NCI-H1092 (cell line): ENCODE measurements around the gene ANKRD7.

Experiments used
- DNase-seq: peaks from one replicate; lab custom pipeline; 2025; lab: John Stamatoyannopoulos, UW

Gene ANKRD7, protein sequence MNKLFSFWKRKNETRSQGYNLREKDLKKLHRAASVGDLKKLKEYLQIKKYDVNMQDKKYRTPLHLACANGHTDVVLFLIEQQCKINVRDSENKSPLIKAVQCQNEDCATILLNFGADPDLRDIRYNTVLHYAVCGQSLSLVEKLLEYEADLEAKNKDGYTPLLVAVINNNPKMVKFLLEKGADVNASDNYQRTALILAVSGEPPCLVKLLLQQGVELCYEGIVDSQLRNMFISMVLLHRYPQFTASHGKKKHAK

DNA sequence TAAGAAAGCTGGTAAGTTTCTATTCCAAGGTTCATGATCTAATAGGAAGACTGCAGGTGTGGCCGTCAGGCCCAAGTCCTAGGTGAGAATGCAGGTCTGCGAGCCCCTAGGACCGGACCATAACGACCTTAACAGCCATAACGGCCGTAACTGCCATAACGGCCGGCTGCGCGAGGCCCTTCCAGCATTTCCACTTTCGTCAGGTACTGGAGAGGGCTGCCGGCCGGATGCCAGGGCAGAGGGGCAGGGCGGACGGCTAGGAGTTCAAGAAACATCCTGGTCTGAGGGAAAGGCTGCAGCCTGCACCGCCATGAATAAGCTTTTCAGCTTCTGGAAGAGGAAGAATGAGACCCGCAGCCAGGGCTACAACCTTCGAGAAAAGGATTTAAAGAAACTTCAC is at the start of gene ANKRD7:
Gene ANKRD7, plus strand, starts transcription at position 184 of the 400 bp plus-strand sequence. Its CDS starts 127 bp downstream, at position 311.
- DNase-seq, result no peak

DNA sequence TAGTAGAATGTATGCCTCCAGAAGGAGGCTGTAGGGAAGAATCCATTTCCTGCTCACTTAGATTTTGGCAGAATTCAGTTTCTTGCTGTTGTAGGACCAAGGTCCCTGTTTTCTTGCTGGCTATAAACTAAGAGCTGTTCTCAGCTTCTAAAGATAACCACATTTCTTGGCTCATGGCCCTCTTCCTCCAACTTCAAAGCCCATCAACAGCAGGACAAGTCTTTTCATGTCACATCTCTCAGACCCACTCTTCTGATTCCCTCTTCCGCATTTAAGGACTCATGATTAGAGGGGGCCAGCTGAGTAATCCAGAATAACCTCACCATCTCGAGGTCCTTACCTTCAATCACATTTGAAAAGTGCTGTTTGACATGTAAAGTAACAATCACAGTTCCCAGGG is 48.8 kb upstream of the ANKRD7 start:
- no peak for DNase-seq

DNA sequence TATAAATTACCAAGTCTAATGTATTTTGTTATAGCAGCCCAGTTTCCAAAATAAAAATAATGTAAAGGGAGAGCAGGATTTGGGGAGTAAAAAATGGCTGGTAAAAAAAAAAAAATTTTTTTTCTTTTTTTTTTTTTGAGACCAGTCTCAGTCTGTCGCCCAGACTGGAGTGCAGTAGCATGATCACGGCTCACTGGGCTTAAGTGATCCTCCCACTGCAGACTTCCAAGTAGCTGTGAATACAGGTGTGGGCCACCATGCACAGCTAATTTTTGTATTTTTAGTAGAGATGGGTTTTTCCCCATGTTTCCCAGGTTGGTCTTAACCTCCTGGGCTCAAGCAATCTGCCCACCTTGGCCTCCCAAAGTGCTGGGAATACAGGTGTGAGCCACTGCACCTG is 45.3 kb upstream of the ANKRD7 start:
- DNase-seq, result no peak

DNA sequence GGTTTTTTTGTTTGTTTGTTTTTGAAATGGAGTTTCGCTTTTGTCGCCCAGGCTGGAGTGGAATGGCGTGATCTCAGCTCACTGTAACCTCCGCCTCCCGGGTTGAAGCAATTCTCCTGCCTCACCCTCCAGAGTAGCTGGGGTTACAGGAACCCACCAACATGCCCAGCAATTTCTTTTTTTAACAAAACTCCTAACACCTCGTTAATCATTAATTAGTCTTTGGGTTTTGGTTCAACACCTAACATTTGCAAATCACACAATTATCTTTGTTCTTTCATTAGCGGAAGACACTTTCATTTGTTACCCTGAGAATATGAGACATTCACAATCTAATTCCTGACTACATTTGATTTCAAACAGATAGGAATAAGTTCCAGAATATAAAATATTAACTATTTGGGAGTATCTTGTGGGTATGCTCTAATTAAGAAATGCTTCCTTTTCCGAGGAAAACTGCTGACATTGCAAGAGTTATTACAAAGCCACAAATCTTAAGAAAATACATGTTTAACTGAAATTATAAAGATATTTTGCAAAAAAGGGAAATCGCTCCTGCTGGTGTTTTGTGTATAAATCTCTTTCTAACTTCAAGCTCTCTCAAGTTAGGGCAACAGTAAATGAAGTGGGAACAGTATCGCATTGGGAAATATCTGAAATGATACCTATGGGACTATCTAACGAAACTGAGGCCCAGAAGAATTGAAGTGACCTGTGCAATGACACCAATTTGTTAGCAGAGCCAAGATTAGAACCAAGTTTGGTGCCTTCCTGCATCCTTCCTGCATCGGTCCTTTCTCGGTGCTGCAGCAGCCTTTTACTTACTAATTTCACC is 41.7 kb upstream of the ANKRD7 start:
- no peak for DNase-seq

GRCh38 chr7:118183428-118183785 is 41.1 kb upstream of the ANKRD7 start:
- DNase-seq, result no peak

- DNase-seq, result peak; percentile 99
Observed at GRCh38 chr7:118183786-118184564, 40.5 kb upstream of the ANKRD7 start, which contains the start of gene LSM8. Gene LSM8 (plus strand): TSS chr7:118184164. CDS start chr7:118184224, 60 bp downstream.

DNA sequence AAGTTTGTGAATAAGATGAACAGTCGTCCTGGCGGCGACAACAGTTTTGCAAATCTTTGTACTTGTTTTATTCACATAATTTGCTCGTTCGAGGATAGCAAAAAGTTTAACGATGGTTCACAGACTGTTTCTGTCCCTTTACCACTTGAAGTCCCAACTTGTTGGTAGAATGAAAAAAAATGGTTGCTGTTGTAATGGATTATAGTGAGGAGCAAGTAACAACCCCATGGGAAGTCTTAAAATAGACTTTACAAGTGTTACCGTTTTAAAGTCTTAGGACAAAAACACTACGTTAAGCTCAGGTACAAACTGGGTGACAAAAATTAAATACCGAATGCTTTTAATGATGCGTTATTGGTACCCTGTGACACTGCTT is 40.0 kb upstream of the ANKRD7 start:
- DNase-seq, result no peak

DNA sequence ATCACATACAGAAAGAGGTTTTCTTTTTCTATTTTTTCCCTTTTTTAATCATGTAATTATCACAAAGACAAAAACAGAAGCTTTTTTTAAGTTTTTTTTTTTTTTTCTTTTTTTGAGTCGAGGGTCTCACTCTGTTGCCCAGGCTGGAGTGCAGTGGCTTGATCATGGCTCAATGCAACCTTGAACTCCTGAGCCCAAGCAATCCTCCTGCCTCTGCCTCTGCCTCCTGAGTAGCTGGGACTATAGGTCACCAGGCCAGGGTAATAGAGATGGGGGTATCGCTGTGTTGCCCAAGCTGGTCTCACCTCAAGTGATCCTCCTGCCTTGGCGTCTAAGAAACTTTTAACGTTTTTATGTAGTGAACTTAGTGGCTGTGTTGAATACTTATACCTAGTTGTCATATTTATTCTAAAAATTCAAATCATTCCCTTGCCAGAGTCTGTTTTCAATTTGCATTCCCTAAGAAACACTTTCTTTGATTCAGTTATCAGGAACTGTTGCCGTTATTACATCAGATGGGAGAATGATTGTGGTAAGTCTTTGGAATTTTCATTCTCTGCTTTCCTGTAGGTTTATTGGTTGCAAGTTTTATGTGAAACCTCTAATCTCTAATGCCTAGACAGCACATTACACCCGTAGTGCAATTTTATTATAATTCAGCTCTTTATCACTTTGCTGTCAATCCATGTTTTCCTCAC is 39.2 kb upstream of the ANKRD7 start:
- no peak for DNase-seq

GRCh38 chr7:118186501-118186900 is 38.0 kb upstream of the ANKRD7 start:
- no peak for DNase-seq

DNA sequence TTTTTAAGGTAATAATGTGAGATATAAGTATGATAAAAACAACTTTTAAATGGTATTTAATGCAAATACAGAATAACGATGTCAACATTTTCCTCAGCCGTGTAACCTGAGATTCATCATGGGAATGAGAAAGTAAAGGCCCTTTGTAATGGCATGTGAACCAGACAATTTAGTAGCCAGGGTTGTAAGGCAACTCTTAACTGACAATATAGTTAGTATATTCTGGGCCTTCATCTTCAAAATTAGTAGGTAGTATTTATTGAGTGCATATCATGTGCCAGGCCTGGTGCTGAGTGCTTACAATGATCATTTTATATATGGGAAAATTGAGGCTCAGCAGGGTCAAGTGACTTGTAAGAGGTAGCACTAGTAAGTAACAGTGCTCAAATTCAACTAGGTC is 29.9 kb upstream of the ANKRD7 start:
- no peak for DNase-seq

DNA sequence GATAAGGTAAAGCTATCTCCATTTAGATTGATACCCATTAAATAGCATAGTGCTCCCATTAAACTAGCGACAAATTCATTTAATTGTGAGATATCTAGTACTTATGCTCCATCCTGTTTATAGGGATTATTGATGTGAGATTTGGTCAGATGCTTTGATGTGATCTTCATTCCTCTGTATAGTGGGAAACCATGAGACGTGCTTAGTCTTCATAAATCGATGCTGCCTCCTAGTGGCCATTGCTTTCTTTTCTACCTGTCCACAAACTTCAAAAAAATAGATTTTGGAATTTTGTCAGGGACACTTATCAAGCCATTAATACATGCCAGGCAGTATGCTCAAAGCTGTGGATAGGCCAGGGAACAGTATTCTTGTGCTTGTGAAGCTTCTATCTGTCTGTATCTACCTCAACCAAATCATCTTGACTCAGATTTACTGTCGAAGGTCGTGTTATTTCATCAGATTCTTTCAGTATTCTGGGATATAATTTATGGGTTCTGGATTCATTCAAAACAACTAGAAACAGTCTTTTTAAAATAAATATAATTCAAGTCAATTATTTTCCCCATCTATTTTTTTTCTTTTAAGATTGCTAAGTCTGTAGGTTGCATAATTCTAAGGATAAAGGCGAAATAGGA is 28.5 kb upstream of the ANKRD7 start:
- DNase-seq, result peak; percentile 56

GRCh38 chr7:118202061-118202460 is 22.4 kb upstream of the ANKRD7 start:
- DNase-seq, result no peak

GRCh38 chr7:118214051-118214832 is 10.3 kb upstream of the ANKRD7 start:
- peak; percentile 94 for DNase-seq

GRCh38 chr7:118214833-118215182 is 9.7 kb upstream of the ANKRD7 start:
- DNase-seq, result no peak

DNA sequence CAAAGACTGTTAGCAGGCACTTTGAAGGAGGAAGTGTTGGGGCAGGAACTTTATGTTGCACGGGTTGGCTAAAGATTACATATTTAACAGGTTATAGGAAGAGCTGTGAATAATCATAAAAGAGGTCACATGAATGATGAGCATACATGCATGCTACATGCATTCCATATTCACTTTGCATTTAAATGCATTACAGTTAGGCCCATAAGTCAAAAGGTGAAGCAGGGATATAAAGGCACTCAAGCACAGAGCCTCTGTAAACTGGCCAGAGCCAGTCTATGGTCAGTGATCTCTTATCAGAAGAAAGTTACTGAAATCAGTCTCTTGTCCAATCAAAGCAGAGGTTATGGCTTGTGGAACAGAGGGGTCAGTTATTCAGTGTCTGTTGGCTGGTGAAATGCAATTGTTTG is 7.3 kb upstream of the ANKRD7 start:
- DNase-seq, result no peak

DNA sequence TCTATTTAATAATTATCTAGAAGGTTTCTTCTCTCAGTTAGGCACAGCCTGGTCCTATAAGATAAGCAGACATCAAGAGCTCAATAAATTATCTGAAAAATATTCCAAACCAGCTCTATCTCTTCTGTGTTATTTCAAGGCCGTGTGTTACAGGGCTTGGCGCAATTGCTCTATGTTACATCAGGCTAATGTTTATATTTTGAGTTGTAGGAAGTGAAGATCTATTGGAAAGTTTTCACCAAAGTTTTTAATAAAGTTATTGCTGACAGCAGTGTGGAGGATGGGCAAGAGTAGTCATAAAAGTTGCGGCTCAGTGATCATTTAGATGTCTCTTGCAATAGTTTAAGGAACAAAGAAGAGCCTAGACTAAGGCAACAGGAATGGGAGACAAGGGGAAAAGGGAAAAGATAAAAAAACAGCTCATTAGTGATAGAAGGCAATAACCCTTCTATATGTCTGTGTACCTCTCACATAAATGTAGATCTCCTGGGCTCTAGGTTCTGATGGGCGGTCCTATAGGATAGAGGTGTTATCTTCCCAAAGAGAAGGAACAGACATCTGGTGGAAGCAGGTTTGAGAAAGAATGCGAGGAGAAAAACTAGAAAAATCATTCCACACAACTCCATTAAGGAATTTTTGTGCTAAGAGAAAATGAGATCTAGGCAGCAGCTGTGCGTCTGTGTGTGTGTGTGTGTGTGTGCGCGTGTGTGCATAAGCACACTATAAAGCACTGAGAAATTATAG is 5.9 kb upstream of the ANKRD7 start:
- DNase-seq, result no peak

DNA sequence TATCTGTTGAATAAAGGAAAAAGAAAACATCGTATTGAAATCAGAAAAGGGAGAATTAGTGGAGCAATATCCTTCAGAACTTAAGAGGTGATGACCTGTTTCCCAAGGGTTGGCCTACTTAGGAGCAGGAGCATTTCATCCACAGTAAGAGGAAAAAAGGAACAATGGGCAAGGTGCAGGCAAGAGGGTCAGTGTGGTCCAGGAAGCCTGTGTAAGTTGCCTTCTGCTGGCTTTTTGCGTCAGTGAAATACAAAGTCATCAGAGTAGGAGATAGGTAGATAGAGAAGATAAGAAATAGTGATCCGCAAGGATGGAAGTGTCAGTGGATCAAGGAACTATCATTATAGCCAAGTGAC is 5.4 kb upstream of the ANKRD7 start:
- DNase-seq, result no peak

DNA sequence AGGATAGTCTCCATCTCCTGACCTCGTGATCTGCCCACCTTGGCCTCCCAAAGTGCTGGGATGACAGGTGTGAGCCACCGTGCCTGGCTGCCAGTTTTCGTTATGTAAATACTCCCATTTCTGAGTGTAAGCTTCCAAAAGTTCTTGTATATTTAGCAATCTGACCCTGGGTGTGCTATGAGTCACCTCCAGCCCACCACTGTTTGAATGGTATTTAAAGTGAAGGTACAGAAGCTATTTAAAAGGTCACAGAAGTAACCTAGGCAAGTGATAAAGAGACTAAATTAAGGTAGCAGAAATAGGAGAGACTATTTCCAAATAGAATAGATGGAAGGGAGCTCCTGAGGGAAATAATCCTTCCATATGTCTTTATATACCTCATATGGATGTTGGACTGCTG is 3.9 kb upstream of the ANKRD7 start:
- no peak for DNase-seq

GRCh38 chr7:118222591-118222990 is 1.9 kb upstream of the ANKRD7 start:
- DNase-seq, result no peak

DNA sequence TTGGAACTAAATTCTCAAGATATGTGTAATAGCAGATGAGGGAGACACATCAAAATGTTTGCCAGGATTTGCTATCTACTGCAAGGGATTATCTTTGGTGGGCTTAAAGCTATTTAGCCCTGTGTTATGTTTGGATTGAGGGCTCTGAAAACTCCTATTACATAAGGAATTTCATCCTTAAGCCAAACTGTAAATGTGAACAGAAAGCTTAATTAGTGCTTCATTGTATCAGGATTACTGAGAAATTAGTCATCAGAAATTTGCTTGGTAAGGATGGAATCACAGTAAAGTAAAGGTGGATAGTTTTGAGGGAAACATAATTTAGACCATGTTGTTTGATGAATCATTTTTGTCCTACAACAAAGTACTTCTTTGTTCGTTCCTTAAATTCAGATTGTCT is 8.3 kb downstream of the ANKRD7 start:
- DNase-seq, result no peak
